Neural cell (in vitro differentiated cells): Measurements from ENCODE around the gene ANKRD22. TPM values are rescaled to one million over a fixed set of nuclear protein-coding genes. Genes with fewer than 3 reads are reported as not detected.
A peak's percentile ranks its signal among the peaks of the same experiment; 100 is the strongest.

Experiments
- H2AFZ ChIP-seq: fragments of 200-600, 300-800 bp; sonication (generic), shearing (Covaris generic); 2 replicates; pipeline ENCODE4 v1.6.0; 2014; ENCODE audit warnings: low read depth, mild to moderate bottlenecking, antibody characterized with exemption, low read length, moderate library complexity
- H3F3A ChIP-seq: fragments of 200-600 bp; shearing (Covaris generic); 2 replicates; pipeline ENCODE4 v1.6.1; 2016; ENCODE audit warnings: mild to moderate bottlenecking, moderate library complexity, mixed read lengths, antibody characterized with exemption, low read length; ENCODE audit not compliant: insufficient read depth, poor library complexity, severe bottlenecking
- H3K27ac ChIP-seq: fragments of 200-600, 300-800 bp; sonication (generic), shearing (Covaris generic); 2 replicates; pipeline ENCODE4 v1.5.1; 2014; ENCODE audit warnings: mild to moderate bottlenecking, low read length, moderate library complexity
- H3K27me3 ChIP-seq: fragments of 300-800, 200-600 bp; sonication (generic), shearing (Covaris generic); 2 replicates; pipeline ENCODE4 v1.6.0; 2014; ENCODE audit warnings: mild to moderate bottlenecking, low read depth, low read length, moderate library complexity; ENCODE audit not compliant: insufficient read depth
- H3K36me3 ChIP-seq: fragments of 300-800, 200-600 bp; sonication (generic), shearing (Covaris generic); 2 replicates; pipeline ENCODE4 v1.5.1; 2014; ENCODE audit warnings: mild to moderate bottlenecking, antibody characterized with exemption, low read length, moderate library complexity; ENCODE audit not compliant: insufficient read depth
- H3K4me2 ChIP-seq: fragments of 300-800, 200-600 bp; sonication (generic), shearing (Covaris generic); 2 replicates; pipeline ENCODE4 v1.6.0; 2014; ENCODE audit warnings: mild to moderate bottlenecking, low read length
- H3K4me3 ChIP-seq: fragments of 300-800, 200-600 bp; sonication (generic), shearing (Covaris generic); 2 replicates; pipeline ENCODE4 v1.5.1; 2014; ENCODE audit warnings: mild to moderate bottlenecking, low read length, moderate library complexity
- H3K79me2 ChIP-seq: fragments of 200-600 bp; shearing (Covaris generic); replicated peaks from 2 replicates; pipeline ENCODE4 v1.6.0; 2014; ENCODE audit warnings: mild to moderate bottlenecking, low read length, moderate library complexity; ENCODE audit not compliant: insufficient read depth
- H3K9ac ChIP-seq: fragments of 300-800, 200-600 bp; sonication (generic), shearing (Covaris generic); 2 replicates; pipeline ENCODE4 v1.6.1; 2016; ENCODE audit warnings: mild to moderate bottlenecking, low read length, mixed read lengths
- H3K9me2 ChIP-seq: fragments of 200-600 bp; shearing (Covaris generic); 2 replicates; pipeline ENCODE4 v1.6.1; 2016; ENCODE audit warnings: mild to moderate bottlenecking, low read length, mixed read lengths; ENCODE audit not compliant: insufficient read depth
- H3K9me3 ChIP-seq: fragments of 200-600, 300-800 bp; sonication (generic), shearing (Covaris generic); 2 replicates; pipeline ENCODE4 v1.6.1; 2016; ENCODE audit warnings: mild to moderate bottlenecking, mixed run types, low read length, moderate library complexity, mixed read lengths
- H4K20me1 ChIP-seq: fragments of 200-600 bp; shearing (Covaris generic); 2 replicates; pipeline ENCODE4 v1.6.1; 2016; ENCODE audit warnings: mild to moderate bottlenecking, mixed run types; ENCODE audit not compliant: insufficient read depth
- CTCF ChIP-seq: fragments of 450-650 bp; IDR thresholded peaks from 2 replicates; pipeline ENCODE4 v1.5.1; 2014; ENCODE audit warnings: antibody characterized with exemption, mild to moderate bottlenecking, moderate library complexity; ENCODE audit not compliant: poor library complexity, severe bottlenecking
- EP300 ChIP-seq: fragments of 450-650 bp; conservative IDR thresholded peaks from 2 replicates; pipeline ENCODE4 v1.6.1; 2014; ENCODE audit warnings: antibody characterized with exemption, mild to moderate bottlenecking, moderate library complexity; ENCODE audit not compliant: poor library complexity, severe bottlenecking
- EZH2 ChIP-seq: fragments of 200-600, 300-800 bp; shearing (Covaris generic), sonication (generic); IDR thresholded peaks from 2 replicates; pipeline ENCODE4 v1.6.1; 2014; ENCODE audit warnings: antibody characterized with exemption, low read length, borderline replicate concordance, mild to moderate bottlenecking; ENCODE audit not compliant: insufficient read depth, poor library complexity, severe bottlenecking
- MXI1 ChIP-seq: fragments of 450-650 bp; conservative IDR thresholded peaks from 2 replicates; pipeline ENCODE4 v1.6.1; 2014; ENCODE audit warnings: antibody characterized with exemption, mild to moderate bottlenecking; ENCODE audit not compliant: poor library complexity, severe bottlenecking
- POLR2AphosphoS5 ChIP-seq: IDR thresholded peaks from 2 replicates; pipeline ENCODE4 v1.6.1; 2012
- RAD21 ChIP-seq: fragments of 450-650 bp; conservative IDR thresholded peaks from 2 replicates; pipeline ENCODE4 v1.6.1; 2014; ENCODE audit warnings: antibody characterized with exemption, mild to moderate bottlenecking, moderate library complexity
- REST ChIP-seq: IDR thresholded peaks from 2 replicates; pipeline ENCODE4 v1.6.1; 2012; ENCODE audit warnings: borderline replicate concordance
- SMC3 ChIP-seq: fragments of 450-650 bp; conservative IDR thresholded peaks from 2 replicates; pipeline ENCODE4 v1.6.1; 2014; ENCODE audit warnings: antibody characterized with exemption, mild to moderate bottlenecking, moderate library complexity; ENCODE audit not compliant: poor library complexity
- TAF1 ChIP-seq: IDR thresholded peaks from 2 replicates; pipeline ENCODE4 v1.6.1; 2012; ENCODE audit warnings: low read depth
- polyA plus RNA-seq: library from polyadenylated mRNA; depleted of rRNA; stranded (reverse); fragments of >200 nt; gene quantifications from 2 replicates; pipeline ENCODE4 v1.2.3, GENCODE V29; 2014

The ANKRD22 gene
- polyA plus RNA-seq, 1 donor from 2014 or later, result 0.57 TPM

- TF ChIP-seq MXI1 (no peak), EZH2 (no peak)
Measured at GRCh38 chr10:88896994-88897853, 45.6 kb upstream of the ANKRD22 start (continued).

- H3K27ac ChIP-seq, result peak overlapping the region; percentile 3
- TF ChIP-seq RAD21 (no peak), MXI1 (no peak), REST (no peak), CTCF (no peak), EP300 (no peak), POLR2AphosphoS5 (no peak), TAF1 (no peak), SMC3 (no peak), EZH2 (no peak)
- no peaks in the 10 kb centered on the region for H3K9me3 ChIP-seq
- no peaks in the 10 kb centered on the region for H4K20me1 ChIP-seq
- H3K9me2 ChIP-seq, result no peaks in the 10 kb centered on the region
- H2AFZ ChIP-seq, result no peak overlapping the region
- H3K79me2 ChIP-seq, result no peaks in the 10 kb centered on the region
- no peak overlapping the region for H3K4me2 ChIP-seq
- no peaks in the 10 kb centered on the region for H3K36me3 ChIP-seq
- H3F3A ChIP-seq, result no peaks in the 10 kb centered on the region
- no peaks in the 10 kb centered on the region for H3K27me3 ChIP-seq
- H3K9ac ChIP-seq, result no peak overlapping the region
- H3K4me3 ChIP-seq, result no peak overlapping the region
Measured at GRCh38 chr10:88896372-88896993, 44.8 kb upstream of the ANKRD22 start.

GRCh38 chr10:88895250-88895649 is 43.6 kb upstream of the ANKRD22 start:
- H3K79me2 ChIP-seq, result no peaks in the 10 kb centered on the region
- H3K27me3 ChIP-seq, result no peaks in the 10 kb centered on the region
- no peaks in the 10 kb centered on the region for H3K36me3 ChIP-seq

More at GRCh38 chr10:88895250-88895649, 43.6 kb upstream of the ANKRD22 start:
- H3K4me3 ChIP-seq, result no peak overlapping the region
- H3K9me3 ChIP-seq, result no peaks in the 10 kb centered on the region
- H2AFZ ChIP-seq, result no peak overlapping the region
- no peak overlapping the region for H3K9ac ChIP-seq
- TF ChIP-seq MXI1, result no peak
- no peak for TF ChIP-seq CTCF
- no peak for TF ChIP-seq RAD21
- no peak for TF ChIP-seq TAF1
- TF ChIP-seq POLR2AphosphoS5, result no peak
- TF ChIP-seq EP300, result no peak
- no peak for TF ChIP-seq SMC3
- no peak for TF ChIP-seq EZH2
- TF ChIP-seq REST, result no peak
- no peaks in the 10 kb centered on the region for H3F3A ChIP-seq
- no peaks in the 10 kb centered on the region for H4K20me1 ChIP-seq
- H3K27ac ChIP-seq, result no peak overlapping the region
- H3K9me2 ChIP-seq, result no peaks in the 10 kb centered on the region
- no peak overlapping the region for H3K4me2 ChIP-seq
